ENCODE results near the gene CORO2B.

CORO2B gene

DNA sequence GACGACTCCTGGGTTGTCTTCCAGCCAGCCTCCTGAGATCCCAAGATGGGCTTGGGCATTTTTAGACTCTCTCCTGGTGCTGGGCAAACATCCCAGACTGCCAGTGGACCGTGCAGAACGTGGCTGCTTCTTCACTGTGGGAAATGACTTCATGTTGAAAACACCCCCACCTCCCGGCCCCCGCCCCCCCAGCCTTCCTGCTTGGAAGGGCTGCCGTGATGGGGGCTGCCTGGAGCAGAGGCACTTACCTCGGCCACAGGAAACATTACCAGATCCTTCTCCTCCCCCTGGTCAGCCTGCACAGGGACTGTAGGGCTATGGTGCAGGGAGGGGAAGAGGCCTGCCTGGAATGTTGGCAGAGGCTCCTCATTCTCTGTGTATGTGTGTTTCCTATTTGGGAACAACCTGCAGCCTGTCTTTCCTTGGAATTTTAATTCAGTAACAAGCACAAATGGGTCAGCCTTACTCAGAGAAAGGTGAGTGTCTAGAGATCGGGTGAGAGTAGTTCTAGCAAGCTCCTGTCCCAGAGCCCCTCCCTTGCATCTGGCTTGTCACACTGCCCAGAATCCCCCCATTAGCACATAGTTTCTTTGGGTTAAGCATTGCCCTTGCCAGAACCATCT lies 151.1 kb downstream of the CORO2B start:
- H3K79me2 ChIP-seq (ENCODE audit: low read length): no peaks in the 10 kb centered on the region
- H4K20me1 ChIP-seq (ENCODE audit: insufficient read depth, low read length): no peaks in the 10 kb centered on the region
- H3K9me3 ChIP-seq (replicated peaks; ENCODE audit: insufficient read depth, low read length): no peaks in the 10 kb centered on the region
- no peak for DNase-seq
- no peak overlapping the region for H3K4me3 ChIP-seq (ENCODE audit: low read length)
- H3K4me1 ChIP-seq (ENCODE audit: low read length): no peaks in the 10 kb centered on the region
- TF ChIP-seq EZH2 (optimal IDR thresholded peaks at IDR 0.05; ENCODE audit: low read depth, low read length): no peak
- no peak for TF ChIP-seq CTCF (IDR thresholded peaks at IDR 0.05; ENCODE audit: low read length)
- no peak for TF ChIP-seq EZH2phosphoT487 (IDR thresholded peaks at IDR 0.05; ENCODE audit: low read length)
- H3K9ac ChIP-seq (ENCODE audit: low read length): no peak overlapping the region
- no peaks in the 10 kb centered on the region for H3K36me3 ChIP-seq (replicated peaks; ENCODE audit: insufficient read depth, low read length)
- H3K9me2 ChIP-seq (replicated peaks; ENCODE audit: insufficient read depth, low read length): no peaks in the 10 kb centered on the region
- H3K27ac ChIP-seq (ENCODE audit: low read length): no peak overlapping the region
- H3K27me3 ChIP-seq (replicated peaks; ENCODE audit: insufficient read depth, low read length): no peaks in the 10 kb centered on the region
- no peaks in the 10 kb centered on the region for H3F3A ChIP-seq (ENCODE audit: insufficient read depth, low read length)
- H3K4me2 ChIP-seq (ENCODE audit: low read depth, low read length): no peak overlapping the region
- no peak overlapping the region for H2AFZ ChIP-seq (ENCODE audit: low read length)

DNA sequence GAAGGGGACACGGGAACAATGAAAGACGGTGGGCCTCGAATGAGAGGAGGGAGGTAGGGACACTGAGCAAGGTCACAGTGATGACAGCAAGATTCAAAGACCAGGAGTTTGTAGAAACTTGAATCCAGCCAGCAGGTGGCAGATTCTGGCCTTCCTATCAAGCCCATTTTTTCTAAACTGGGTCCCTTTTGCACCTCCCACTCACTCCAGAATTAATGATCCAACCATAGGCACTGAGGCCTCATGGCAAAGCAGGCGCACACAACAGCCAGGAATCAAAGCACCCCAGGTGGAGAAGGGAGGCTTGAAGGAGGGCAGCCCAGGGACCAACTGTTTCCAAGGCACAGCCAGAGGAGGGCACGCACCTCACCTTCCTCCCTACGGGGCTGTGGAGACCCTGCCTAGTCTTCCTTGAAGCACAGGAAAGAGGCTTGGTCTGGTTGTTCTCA lies 151.7 kb downstream of the CORO2B start:
- Histone ChIP-seq H3K4me2 (ENCODE audit: low read depth, low read length) (no peak overlapping the region), H3K4me1 (ENCODE audit: low read length) (no peaks in the 10 kb centered on the region), H3K27ac (ENCODE audit: low read length) (no peak overlapping the region), H3K9me2 (replicated peaks; ENCODE audit: insufficient read depth, low read length) (no peaks in the 10 kb centered on the region), H3K9me3 (replicated peaks; ENCODE audit: insufficient read depth, low read length) (no peaks in the 10 kb centered on the region), H3K4me3 (ENCODE audit: low read length) (no peak overlapping the region), H3F3A (ENCODE audit: insufficient read depth, low read length) (no peaks in the 10 kb centered on the region), H2AFZ (ENCODE audit: low read length) (no peak overlapping the region), H3K27me3 (replicated peaks; ENCODE audit: insufficient read depth, low read length) (no peaks in the 10 kb centered on the region), H4K20me1 (ENCODE audit: insufficient read depth, low read length) (no peaks in the 10 kb centered on the region), H3K9ac (ENCODE audit: low read length) (no peak overlapping the region), H3K36me3 (replicated peaks; ENCODE audit: insufficient read depth, low read length) (no peaks in the 10 kb centered on the region), H3K79me2 (ENCODE audit: low read length) (no peaks in the 10 kb centered on the region)
- TF ChIP-seq CTCF (IDR thresholded peaks at IDR 0.05; ENCODE audit: low read length) (peak; percentile 44), EZH2phosphoT487 (IDR thresholded peaks at IDR 0.05; ENCODE audit: low read length) (no peak)
- peak; percentile 22 for DNase-seq

DNA sequence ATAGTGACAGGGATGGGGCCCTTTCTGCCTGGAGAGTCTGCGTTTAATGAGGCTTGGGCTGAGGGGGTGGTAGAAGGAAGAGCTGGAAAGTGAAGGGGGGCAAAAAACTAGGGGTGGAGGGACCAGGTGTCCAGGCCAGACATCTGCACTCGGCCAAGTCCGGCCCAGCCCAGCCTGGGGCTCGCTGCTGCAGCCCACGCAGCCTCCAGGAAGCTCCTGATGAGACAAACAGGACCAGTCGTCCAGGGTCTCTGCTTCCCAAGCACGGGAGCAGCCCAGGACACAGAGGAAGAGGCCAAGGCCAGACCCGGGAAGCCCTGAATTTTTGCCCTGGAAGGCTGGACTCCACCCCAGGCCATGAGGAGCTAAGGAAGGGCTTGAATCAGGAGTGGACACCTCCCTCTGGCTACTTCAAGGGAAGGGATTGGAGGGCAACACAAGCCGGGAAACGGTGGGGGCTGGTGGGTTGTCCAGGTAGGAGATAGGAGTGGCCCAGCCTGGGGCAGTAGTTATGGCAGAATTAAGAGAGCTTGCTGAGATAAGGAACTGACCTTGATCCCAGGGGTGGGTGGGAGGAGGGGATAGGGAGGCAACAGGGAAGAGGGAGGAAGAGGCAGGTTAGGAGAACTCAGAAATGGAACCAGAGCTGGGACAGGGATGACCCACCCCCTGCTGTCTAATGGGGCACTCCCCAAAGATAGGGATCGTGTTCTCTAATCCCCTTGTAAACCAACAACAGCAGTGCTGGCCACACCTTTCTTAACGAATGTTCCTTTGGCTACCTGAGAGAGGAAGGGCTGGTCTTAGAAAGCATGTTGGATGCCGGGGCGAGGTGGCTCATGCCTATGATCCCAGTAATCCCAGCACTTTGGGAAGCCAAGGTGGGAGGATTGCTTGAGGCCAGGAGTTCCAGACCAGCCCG lies 152.4 kb downstream of the CORO2B start:
- H4K20me1 ChIP-seq (ENCODE audit: insufficient read depth, low read length): no peaks in the 10 kb centered on the region
- H3K9me3 ChIP-seq (replicated peaks; ENCODE audit: insufficient read depth, low read length): no peaks in the 10 kb centered on the region
- DNase-seq: no peak
- H3K27ac ChIP-seq (ENCODE audit: low read length): no peak overlapping the region
- no peak overlapping the region for H3K4me3 ChIP-seq (ENCODE audit: low read length)
- H3K9ac ChIP-seq (ENCODE audit: low read length): no peak overlapping the region
- no peaks in the 10 kb centered on the region for H3K36me3 ChIP-seq (replicated peaks; ENCODE audit: insufficient read depth, low read length)
- H3K9me2 ChIP-seq (replicated peaks; ENCODE audit: insufficient read depth, low read length): no peaks in the 10 kb centered on the region
- no peaks in the 10 kb centered on the region for H3K4me1 ChIP-seq (ENCODE audit: low read length)
- TF ChIP-seq EZH2 (optimal IDR thresholded peaks at IDR 0.05; ENCODE audit: low read depth, low read length): no peak
- no peak for TF ChIP-seq EZH2phosphoT487 (IDR thresholded peaks at IDR 0.05; ENCODE audit: low read length)
- no peak for TF ChIP-seq CTCF (IDR thresholded peaks at IDR 0.05; ENCODE audit: low read length)
- no peak overlapping the region for H2AFZ ChIP-seq (ENCODE audit: low read length)
- H3K27me3 ChIP-seq (replicated peaks; ENCODE audit: insufficient read depth, low read length): no peaks in the 10 kb centered on the region
- H3K4me2 ChIP-seq (ENCODE audit: low read depth, low read length): no peak overlapping the region
- no peaks in the 10 kb centered on the region for H3F3A ChIP-seq (ENCODE audit: insufficient read depth, low read length)
- no peaks in the 10 kb centered on the region for H3K79me2 ChIP-seq (ENCODE audit: low read length)
